ENCODE measurements around the gene CD276.
"Not testable (repeated sequence)": the region's sequence is repeated elsewhere in the genome, so short reads cannot be mapped to it uniquely, and the experiment has no call there.

CD276 gene

GRCh38 chr15:73683777-73684580, at the start of gene CD276:
Gene CD276, plus strand, starts transcription at chr15:73684383. Its CDS starts 15,257 bp downstream, at chr15:73699640.
- peak; percentile 76 for DNase-seq (ENCODE audit: low spot score)

GRCh38 chr15:73637527-73637926, 46.7 kb upstream of the CD276 start:
- no peak for DNase-seq (ENCODE audit: low spot score)

- not testable (repeated sequence) for DNase-seq (ENCODE audit: low spot score)
These were observed 44.7 kb upstream of the CD276 start for GRCh38 chr15:73639464-73639863.

- DNase-seq (ENCODE audit: low spot score), result no peak
These were observed 36.7 kb upstream of the CD276 start for GRCh38 chr15:73647259-73648013.

GRCh38 chr15:73648014-73648295, 36.2 kb upstream of the CD276 start:
- DNase-seq (ENCODE audit: low spot score), result no peak

GRCh38 chr15:73650416-73651126, 33.6 kb upstream of the CD276 start:
- no peak for DNase-seq (ENCODE audit: low spot score)

- DNase-seq (ENCODE audit: low spot score), result no peak
These were observed 29.5 kb upstream of the CD276 start for GRCh38 chr15:73654659-73655058.

GRCh38 chr15:73655724-73656123, 28.5 kb upstream of the CD276 start:
- no peak for DNase-seq (ENCODE audit: low spot score)

GRCh38 chr15:73658645-73659044, 25.5 kb upstream of the CD276 start:
- DNase-seq (ENCODE audit: low spot score), result no peak

GRCh38 chr15:73660455-73660854, 23.7 kb upstream of the CD276 start:
- no peak for DNase-seq (ENCODE audit: low spot score)

GRCh38 chr15:73674587-73674986, 9.6 kb upstream of the CD276 start:
- no peak for DNase-seq (ENCODE audit: low spot score)

GRCh38 chr15:73677146-73677607, 7.0 kb upstream of the CD276 start:
- peak; percentile 66 for DNase-seq (ENCODE audit: low spot score)

GRCh38 chr15:73677733-73678132, 6.5 kb upstream of the CD276 start:
- DNase-seq (ENCODE audit: low spot score), result no peak

- no peak for DNase-seq (ENCODE audit: low spot score)
These were observed 5.7 kb upstream of the CD276 start for GRCh38 chr15:73678498-73678897.

- no peak for DNase-seq (ENCODE audit: low spot score)
These were observed 5.0 kb upstream of the CD276 start for GRCh38 chr15:73679180-73679579.

- no peak for DNase-seq (ENCODE audit: low spot score)
These were observed 4.2 kb upstream of the CD276 start for GRCh38 chr15:73679964-73680363.

GRCh38 chr15:73680549-73680948, 3.6 kb upstream of the CD276 start:
- no peak for DNase-seq (ENCODE audit: low spot score)

GRCh38 chr15:73681063-73681462, 3.1 kb upstream of the CD276 start:
- DNase-seq (ENCODE audit: low spot score), result no peak

GRCh38 chr15:73681856-73682599, 2.2 kb upstream of the CD276 start:
- DNase-seq (ENCODE audit: low spot score), result no peak

GRCh38 chr15:73682600-73683090, 1.5 kb upstream of the CD276 start:
- DNase-seq (ENCODE audit: low spot score), result no peak

- DNase-seq (ENCODE audit: low spot score), result no peak
These were observed 866 bp upstream of the CD276 start for GRCh38 chr15:73683257-73683776.
